PFSK-1 (cell line): Measurements from ENCODE around the gene PRKCE.

Experiments used
- FOXP2 ChIP-seq: optimal IDR thresholded peaks from 2 replicates; pipeline ENCODE3; 2011; ENCODE audit warnings: borderline replicate concordance, control low read depth, inconsistent platforms; ENCODE audit not compliant: insufficient read depth; ENCODE audit errors: extremely low read length, extremely low read depth
- POLR2AphosphoS5 ChIP-seq: IDR thresholded peaks from 2 replicates; pipeline ENCODE4 v1.6.1; 2012; ENCODE audit warnings: low read depth, mild to moderate bottlenecking, control low read depth, low read length, moderate library complexity
- REST ChIP-seq, 2 experiments: IDR thresholded peaks; 2 replicates each; pipeline versions ENCODE4 v1.6.1 to v1.8.0; 2011 to 2012; ENCODE audit warnings: low read depth in 2 of 2, low read length in 2 of 2, control low read depth in 1 of 2, inconsistent platforms in 1 of 2, mild to moderate bottlenecking in 1 of 2, moderate library complexity in 1 of 2; ENCODE audit not compliant: insufficient read depth in 1 of 2
- SIN3A ChIP-seq: IDR thresholded peaks from 2 replicates; pipeline ENCODE4 v1.6.1; 2012; ENCODE audit warnings: mild to moderate bottlenecking, low read length, moderate library complexity, borderline replicate concordance; ENCODE audit not compliant: insufficient read depth
- TAF1 ChIP-seq: IDR thresholded peaks from 2 replicates; pipeline ENCODE4 v1.6.1; 2012; ENCODE audit warnings: low read length, control low read depth, borderline replicate concordance; ENCODE audit not compliant: insufficient read depth

PRKCE gene

GRCh38 chr2:45968946-45969584 is 317.6 kb downstream of the PRKCE start:
- TF ChIP-seq TAF1 (no peak), SIN3A (no peak)

- TF ChIP-seq FOXP2 (no peak), SIN3A (no peak), REST (IDR thresholded peaks at IDR 0.05; ENCODE audit: insufficient read depth in 1 of 2, low read depth in 2 of 2, low read length in 2 of 2) (no peak), POLR2AphosphoS5 (no peak), TAF1 (no peak)
Observed at GRCh38 chr2:45973426-45973825, 322.0 kb downstream of the PRKCE start.

- no peak for TF ChIP-seq POLR2AphosphoS5
- no peak for TF ChIP-seq SIN3A
- no peak for TF ChIP-seq FOXP2
- TF ChIP-seq TAF1, result no peak
- no peak for TF ChIP-seq REST (IDR thresholded peaks at IDR 0.05; ENCODE audit: insufficient read depth in 1 of 2, low read depth in 2 of 2, low read length in 2 of 2)
Observed at GRCh38 chr2:45974056-45974455, 322.6 kb downstream of the PRKCE start.

GRCh38 chr2:45974762-45975408 is 323.4 kb downstream of the PRKCE start:
- no peak for TF ChIP-seq REST (IDR thresholded peaks at IDR 0.05; ENCODE audit: insufficient read depth in 1 of 2, low read depth in 2 of 2, low read length in 2 of 2)
- no peak for TF ChIP-seq TAF1
- no peak for TF ChIP-seq SIN3A
- no peak for TF ChIP-seq POLR2AphosphoS5
- TF ChIP-seq FOXP2, result no peak

- TF ChIP-seq REST (IDR thresholded peaks at IDR 0.05; ENCODE audit: insufficient read depth in 1 of 2, low read depth in 2 of 2, low read length in 2 of 2) (no peak), SIN3A (no peak), POLR2AphosphoS5 (no peak), TAF1 (no peak), FOXP2 (no peak)
Observed at GRCh38 chr2:45975752-45976517, 324.5 kb downstream of the PRKCE start.
